HUES6 (cell line): Measurements from ENCODE around the gene TPI1.
A peak's percentile ranks its signal among the peaks of the same experiment; 100 is the strongest.
"Not testable (repeated sequence)": the region's sequence is repeated elsewhere in the genome, so short reads cannot be mapped to it uniquely, and the experiment has no call there.

ENCODE experiments used
- H3K27ac ChIP-seq: 2 replicates; pipeline ENCODE4 v1.7.0; 2013; ENCODE audit warnings: low read depth, mild to moderate bottlenecking, low read length, inconsistent platforms
- H3K27me3 ChIP-seq: 2 replicates; pipeline ENCODE4 v1.6.1; 2013; ENCODE audit warnings: low read length; ENCODE audit not compliant: control insufficient read depth, insufficient read depth
- H3K36me3 ChIP-seq: 2 replicates; pipeline ENCODE4 v1.6.1; 2013; ENCODE audit warnings: low read length; ENCODE audit not compliant: control insufficient read depth, insufficient read depth
- H3K4me1 ChIP-seq: 2 replicates; pipeline ENCODE4 v1.6.1; 2013; ENCODE audit warnings: low read length; ENCODE audit not compliant: control insufficient read depth, insufficient read depth
- H3K4me3 ChIP-seq: 2 replicates; pipeline ENCODE4 v1.5.1; 2013; ENCODE audit warnings: low read depth, low read length
- H3K9ac ChIP-seq: one replicate; pipeline ENCODE4 v1.6.1; 2013; ENCODE audit warnings: mild to moderate bottlenecking, low read length
- H3K9me3 ChIP-seq: 2 replicates; pipeline ENCODE4 v1.6.1; 2013; ENCODE audit warnings: low read depth, low read length; ENCODE audit not compliant: control insufficient read depth, insufficient read depth

TPI1 gene

DNA sequence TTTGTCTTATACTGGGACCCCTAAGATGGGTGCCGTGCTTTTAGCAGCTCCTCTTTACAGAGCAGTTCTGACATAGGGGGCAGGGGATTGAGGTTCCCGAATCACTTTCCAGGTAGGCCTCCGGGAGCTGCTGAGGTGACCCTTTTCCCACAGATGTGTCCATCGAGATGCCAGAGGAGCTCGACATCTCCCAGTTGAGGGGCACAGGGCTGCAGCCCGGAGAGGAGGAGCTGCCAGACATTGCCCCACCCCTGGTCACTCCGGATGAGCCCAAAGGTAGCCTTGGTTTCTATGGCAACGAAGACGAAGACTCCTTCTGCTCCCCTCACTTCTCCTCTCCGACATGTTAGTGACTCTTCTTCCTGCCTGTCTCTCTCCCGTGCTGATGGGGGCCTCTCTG, 4.3 kb upstream of the TPI1 start:
- Histone ChIP-seq H3K27ac (no peak overlapping the region), H3K9me3 (no peaks in the 10 kb centered on the region), H3K36me3 (peaks cover 77% of the 10 kb centered on the region), H3K27me3 (no peaks in the 10 kb centered on the region), H3K9ac (no peak overlapping the region), H3K4me1 (peaks cover 16% of the 10 kb centered on the region), H3K4me3 (no peak overlapping the region)

DNA sequence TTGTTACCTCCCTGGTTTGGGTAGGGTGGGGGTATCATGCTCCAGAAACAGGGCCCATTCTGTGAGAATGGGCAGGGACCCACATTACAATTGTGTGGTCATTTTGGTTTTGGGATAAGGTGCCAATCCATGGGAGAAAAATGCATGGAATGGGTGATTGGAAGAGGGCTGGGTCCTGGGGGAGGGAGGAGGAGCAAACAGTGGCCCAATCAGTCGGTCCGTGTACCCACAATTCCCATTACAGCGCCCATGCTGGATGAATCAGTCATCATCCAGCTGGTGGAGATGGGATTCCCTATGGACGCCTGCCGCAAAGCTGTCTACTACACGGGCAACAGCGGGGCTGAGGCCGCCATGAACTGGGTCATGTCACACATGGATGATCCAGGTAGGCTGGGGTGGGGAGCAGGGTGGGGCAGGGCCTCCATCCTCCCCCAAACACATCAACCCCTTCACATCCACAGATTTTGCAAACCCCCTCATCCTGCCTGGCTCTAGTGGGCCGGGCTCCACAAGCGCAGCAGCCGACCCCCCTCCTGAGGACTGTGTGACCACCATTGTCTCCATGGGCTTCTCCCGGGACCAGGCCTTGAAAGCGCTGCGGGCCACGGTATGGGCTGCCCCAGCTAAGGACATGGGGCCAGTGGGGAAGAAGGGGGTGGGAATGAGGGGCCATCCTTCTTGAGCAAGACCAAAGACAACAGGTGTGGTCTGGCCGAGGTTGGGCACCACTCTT, 3.6 kb upstream of the TPI1 start:
- Histone ChIP-seq H3K27me3 (no peaks in the 10 kb centered on the region), H3K9me3 (no peaks in the 10 kb centered on the region), H3K36me3 (peaks cover 70% of the 10 kb centered on the region), H3K4me3 (no peak overlapping the region), H3K9ac (no peak overlapping the region), H3K27ac (no peak overlapping the region), H3K4me1 (peaks cover 21% of the 10 kb centered on the region)

DNA sequence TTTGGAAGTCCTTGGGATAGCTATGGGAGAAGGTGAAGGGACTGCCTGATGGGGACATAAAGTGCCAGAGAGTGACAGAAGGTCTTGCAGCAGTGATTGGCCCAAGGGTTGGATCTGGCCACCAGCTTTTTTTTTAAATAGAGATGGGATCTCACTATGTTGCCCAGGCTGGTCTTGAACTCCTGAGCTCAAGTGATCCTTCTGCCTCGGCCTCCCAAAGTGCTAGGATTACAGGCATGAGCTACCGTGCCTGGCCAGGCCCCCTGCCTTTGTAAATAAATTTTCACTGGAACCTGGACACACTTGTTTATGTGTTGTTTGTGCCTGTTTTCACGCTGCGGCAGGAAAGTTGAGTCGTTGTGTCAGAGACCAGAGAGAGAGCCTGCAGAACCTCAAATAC, 2.0 kb upstream of the TPI1 start:
- Histone ChIP-seq H3K36me3 (peaks cover 73% of the 10 kb centered on the region), H3K4me1 (peaks cover 33% of the 10 kb centered on the region)
- not testable (repeated sequence) for H3K9me3 ChIP-seq, H3K27ac ChIP-seq, H3K27me3 ChIP-seq, H3K4me3 ChIP-seq, H3K9ac ChIP-seq

DNA sequence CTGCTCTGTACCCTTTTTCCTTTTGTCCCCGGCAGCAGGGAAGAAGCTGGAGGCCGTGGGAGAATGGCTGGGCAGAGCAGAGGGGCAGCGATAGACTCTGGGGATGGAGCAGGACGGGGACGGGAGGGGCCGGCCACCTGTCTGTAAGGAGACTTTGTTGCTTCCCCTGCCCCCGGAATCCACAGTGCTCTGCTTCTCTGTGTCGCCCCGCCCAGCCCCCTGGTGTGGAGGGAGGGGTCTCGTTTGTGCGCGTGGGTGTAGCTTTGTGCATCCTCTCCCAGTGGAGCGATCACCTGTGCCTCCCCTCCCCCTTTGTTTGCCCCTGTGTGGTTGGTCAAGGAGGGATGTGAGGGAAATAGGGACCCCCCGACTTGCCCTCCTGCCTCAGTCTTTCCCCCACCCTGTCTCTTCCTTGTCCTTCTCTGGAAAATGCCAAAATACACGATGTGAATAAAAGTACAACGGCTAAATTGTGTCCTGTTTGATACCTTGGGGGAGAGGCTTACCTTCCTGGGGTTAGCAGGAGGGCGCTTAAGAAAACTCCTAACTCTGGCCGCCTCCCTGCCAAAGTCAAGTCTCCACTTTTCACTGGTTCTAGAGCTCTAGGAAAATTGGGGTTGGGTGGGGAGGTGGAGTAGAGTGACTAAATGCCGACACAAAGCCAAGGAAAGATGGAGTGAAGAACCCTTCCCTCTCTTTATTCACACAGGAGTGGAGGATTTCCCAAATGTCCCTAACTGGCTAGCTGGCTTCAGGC, 990 bp upstream of the TPI1 start:
- Histone ChIP-seq H3K27me3 (no peaks in the 10 kb centered on the region), H3K4me1 (peaks cover 39% of the 10 kb centered on the region), H3K9ac (peak overlapping the region; percentile 56), H3K4me3 (peak overlapping the region; percentile 91), H3K27ac (no peak overlapping the region), H3K9me3 (no peaks in the 10 kb centered on the region), H3K36me3 (peaks cover 73% of the 10 kb centered on the region)

DNA sequence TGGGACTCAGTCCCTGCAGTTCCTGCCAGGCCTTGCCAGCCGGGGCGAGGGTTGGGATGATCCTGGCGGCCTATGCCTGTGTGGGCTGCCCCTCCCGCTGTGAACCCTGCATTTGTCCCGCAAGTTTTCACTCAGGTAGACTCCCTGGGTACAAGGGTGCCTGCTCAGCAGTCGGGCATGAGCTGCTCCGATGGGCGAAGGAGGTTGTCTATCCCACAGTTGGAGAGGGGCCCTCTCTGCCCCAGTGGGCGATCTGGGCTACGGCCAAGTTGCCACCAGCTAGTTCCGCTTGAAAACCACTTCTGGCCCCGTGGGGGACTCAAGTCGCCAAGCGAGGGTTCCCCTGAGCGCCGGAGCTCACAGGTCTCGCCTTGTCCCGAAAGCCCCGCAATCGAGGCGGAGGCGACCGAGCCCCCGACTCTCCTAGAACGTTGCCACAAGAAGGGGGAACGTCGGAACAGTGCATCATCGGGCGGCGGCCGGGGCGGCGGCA, 365 bp upstream of the TPI1 start:
- peaks cover 68% of the 10 kb centered on the region for H3K36me3 ChIP-seq

DNA sequence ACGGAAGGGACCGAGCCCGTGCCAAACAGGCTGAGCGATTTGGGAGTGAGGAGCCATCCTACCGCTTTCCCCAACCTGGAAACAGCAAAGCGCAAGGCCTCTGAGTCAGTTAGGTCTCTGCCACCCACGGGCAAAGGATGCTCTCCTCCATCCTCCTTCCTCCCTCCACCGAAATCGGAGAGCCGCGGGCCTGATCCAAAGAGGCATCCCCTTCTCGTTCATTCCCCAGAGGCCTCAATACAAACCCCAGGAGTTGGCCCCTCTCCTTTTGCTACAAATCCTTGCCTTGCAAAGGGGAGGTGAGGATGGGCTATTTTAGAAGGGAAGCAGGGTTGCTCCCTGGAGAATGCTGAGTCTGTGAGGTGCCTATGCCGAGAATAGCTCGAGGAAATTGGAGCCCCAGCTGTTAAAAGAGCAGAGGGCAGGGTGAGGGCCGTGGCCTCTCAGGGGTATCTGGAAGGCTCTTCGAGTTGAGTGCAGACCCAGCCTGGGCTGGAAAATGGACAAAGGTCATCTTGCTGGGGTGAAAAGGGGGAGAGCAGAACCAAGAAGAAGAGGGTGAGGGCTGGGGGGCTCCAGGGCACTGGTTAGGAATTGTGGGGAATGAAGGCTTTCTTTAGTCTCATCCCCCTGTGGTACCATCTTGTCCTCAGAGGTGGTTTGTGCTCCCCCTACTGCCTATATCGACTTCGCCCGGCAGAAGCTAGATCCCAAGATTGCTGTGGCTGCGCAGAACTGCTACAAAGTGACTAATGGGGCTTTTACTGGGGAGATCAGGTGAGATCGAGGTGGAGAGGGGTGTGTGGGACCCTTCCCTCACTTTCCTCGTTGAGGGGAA, 1.1 kb downstream of the TPI1 start:
- no peaks in the 10 kb centered on the region for H3K27me3 ChIP-seq
- H3K36me3 ChIP-seq, result peaks cover 54% of the 10 kb centered on the region
- peak overlapping the region; percentile 98 for H3K9ac ChIP-seq
- peak overlapping the region; percentile 91 for H3K4me3 ChIP-seq
- peak overlapping the region; percentile 98; the same call in 1 of the 2 replicates for H3K27ac ChIP-seq
- peaks cover 48% of the 10 kb centered on the region for H3K4me1 ChIP-seq
- no peaks in the 10 kb centered on the region for H3K9me3 ChIP-seq

More for the DNA sequence above, 365 bp upstream of the TPI1 start:
- no peaks in the 10 kb centered on the region for H3K9me3 ChIP-seq
- no peaks in the 10 kb centered on the region for H3K27me3 ChIP-seq
- H3K9ac ChIP-seq, result peak overlapping the region; percentile 56
- peaks cover 45% of the 10 kb centered on the region for H3K4me1 ChIP-seq
- H3K27ac ChIP-seq, result no peak overlapping the region
- H3K4me3 ChIP-seq, result peak overlapping the region; percentile 91

DNA sequence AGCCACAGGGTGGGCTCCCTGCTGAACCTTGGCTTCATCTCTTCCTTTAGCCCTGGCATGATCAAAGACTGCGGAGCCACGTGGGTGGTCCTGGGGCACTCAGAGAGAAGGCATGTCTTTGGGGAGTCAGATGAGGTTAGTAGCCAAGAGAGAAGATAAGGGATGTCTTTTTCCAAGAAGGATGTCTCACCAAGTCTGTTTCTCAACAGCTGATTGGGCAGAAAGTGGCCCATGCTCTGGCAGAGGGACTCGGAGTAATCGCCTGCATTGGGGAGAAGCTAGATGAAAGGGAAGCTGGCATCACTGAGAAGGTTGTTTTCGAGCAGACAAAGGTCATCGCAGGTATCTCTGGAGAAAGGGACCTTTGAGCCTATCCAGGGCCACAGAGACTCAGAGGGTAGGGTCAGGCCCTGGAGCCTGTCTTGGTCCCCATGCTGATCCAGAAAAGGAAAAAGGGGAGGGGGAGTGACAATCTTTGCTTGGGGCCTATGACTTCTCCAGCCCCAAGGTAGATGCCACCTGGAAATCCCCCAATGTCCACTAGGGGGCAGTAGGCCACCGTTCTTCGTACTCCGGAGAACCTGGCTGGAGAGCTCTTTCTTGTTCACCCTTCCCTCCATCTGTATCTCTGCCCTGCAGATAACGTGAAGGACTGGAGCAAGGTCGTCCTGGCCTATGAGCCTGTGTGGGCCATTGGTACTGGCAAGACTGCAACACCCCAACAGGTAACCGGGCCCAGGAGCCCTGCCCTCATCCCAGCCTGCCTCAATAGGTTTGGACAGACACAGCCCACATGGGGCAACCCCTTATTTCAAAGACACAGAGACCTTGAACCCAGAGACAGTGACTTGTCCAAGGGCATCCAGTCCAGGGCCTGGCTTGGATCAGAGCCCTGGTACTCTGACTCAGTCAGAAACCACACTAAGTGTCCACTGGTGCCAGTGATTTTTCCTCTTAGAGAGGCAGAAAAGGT, 2.0 kb downstream of the TPI1 start:
- peaks cover 45% of the 10 kb centered on the region for H3K36me3 ChIP-seq
- peak overlapping the region; percentile 98 for H3K9ac ChIP-seq
- no peak overlapping the region for H3K27ac ChIP-seq
- no peaks in the 10 kb centered on the region for H3K27me3 ChIP-seq
- peak overlapping the region; percentile 91 for H3K4me3 ChIP-seq
- peaks cover 48% of the 10 kb centered on the region for H3K4me1 ChIP-seq
- H3K9me3 ChIP-seq, result no peaks in the 10 kb centered on the region

DNA sequence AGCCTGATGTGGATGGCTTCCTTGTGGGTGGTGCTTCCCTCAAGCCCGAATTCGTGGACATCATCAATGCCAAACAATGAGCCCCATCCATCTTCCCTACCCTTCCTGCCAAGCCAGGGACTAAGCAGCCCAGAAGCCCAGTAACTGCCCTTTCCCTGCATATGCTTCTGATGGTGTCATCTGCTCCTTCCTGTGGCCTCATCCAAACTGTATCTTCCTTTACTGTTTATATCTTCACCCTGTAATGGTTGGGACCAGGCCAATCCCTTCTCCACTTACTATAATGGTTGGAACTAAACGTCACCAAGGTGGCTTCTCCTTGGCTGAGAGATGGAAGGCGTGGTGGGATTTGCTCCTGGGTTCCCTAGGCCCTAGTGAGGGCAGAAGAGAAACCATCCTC, 3.0 kb downstream of the TPI1 start:
- not testable (repeated sequence) for H3K27ac ChIP-seq, H3K4me3 ChIP-seq, H3K27me3 ChIP-seq, H3K9me3 ChIP-seq, H3K9ac ChIP-seq
- peaks cover 48% of the 10 kb centered on the region for H3K4me1 ChIP-seq
- H3K36me3 ChIP-seq, result peaks cover 35% of the 10 kb centered on the region

DNA sequence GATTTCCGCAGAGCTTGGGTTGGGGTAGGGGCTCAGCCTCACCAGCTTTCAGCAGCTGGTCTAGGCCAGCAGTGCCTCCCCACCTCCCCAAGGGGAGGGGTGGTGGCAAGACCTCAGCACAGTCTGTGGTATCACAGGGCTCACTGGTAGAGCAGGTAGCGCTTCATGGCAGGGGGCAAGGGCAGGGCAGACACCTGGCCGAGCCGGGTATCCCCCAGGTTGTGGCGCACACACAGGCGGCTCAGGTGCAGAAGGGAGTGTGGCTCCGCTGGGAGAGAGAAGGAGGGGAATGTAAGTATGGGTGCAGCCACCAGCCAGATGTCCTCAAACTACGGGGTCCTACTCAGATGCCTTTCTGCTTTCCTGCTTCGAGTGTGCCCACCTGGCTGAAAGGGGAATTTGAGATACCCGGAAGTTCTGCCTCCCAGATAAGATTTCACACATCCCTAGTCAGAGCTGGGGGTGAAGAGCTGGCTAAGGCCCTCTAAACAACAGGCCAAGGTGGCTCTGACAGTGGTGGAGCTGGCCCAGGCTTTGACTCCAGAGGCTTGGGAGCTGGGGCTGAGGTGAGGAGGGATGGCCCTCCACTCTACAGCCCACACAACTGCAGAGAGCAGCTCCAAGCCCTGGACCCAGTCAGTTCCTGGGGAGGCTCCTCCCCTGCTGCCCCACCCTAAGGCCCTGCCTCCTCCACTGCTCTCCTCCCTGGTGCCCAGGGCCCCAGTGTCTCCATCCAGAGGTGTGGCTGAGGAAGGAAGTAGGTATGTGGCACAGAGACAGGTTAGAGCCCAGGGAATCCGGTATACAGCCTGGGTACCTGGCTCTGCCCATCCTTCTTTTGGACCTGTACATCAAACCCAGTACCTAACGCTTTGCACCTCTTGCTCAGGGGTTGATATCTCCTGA, 4.0 kb downstream of the TPI1 start:
- no peak overlapping the region for H3K27ac ChIP-seq
- H3K4me1 ChIP-seq, result peaks cover 40% of the 10 kb centered on the region
- H3K9me3 ChIP-seq, result no peaks in the 10 kb centered on the region
- H3K27me3 ChIP-seq, result no peaks in the 10 kb centered on the region
- H3K9ac ChIP-seq, result peak overlapping the region; percentile 93
- H3K4me3 ChIP-seq, result peak overlapping the region; percentile 98
- peaks cover 33% of the 10 kb centered on the region for H3K36me3 ChIP-seq
